HG03558 (cell line): ENCODE results near the gene NCR2.

ENCODE experiments used
- ATAC-seq: cut with Tn5 transposase; IDR thresholded peaks from one replicate; pipeline ENCODE4 v1.9.1; 2021; ENCODE audit warnings: moderate number of reproducible peaks; ENCODE audit not compliant: unreplicated experiment; ENCODE audit errors: extremely low read depth

The NCR2 gene

DNA sequence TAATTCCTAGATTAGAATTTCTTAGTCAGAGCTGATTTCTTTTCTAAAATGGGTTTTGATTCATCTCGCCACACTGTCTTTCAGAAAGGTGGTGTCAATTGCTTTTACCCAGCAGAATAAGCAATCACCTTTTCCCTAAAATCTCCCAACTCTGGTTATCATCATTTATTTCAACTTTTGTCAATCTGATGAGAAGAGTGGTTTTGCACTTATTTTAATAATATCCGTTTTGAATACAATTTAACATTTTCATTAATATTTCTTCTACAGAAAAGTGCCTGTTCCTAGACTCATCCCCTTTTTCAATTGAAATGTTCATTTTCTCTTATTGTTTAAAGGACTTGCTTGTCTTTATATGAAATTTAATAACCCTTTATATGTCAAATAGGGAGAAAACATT lies 8.2 kb upstream of the NCR2 start:
- no peak for ATAC-seq

DNA sequence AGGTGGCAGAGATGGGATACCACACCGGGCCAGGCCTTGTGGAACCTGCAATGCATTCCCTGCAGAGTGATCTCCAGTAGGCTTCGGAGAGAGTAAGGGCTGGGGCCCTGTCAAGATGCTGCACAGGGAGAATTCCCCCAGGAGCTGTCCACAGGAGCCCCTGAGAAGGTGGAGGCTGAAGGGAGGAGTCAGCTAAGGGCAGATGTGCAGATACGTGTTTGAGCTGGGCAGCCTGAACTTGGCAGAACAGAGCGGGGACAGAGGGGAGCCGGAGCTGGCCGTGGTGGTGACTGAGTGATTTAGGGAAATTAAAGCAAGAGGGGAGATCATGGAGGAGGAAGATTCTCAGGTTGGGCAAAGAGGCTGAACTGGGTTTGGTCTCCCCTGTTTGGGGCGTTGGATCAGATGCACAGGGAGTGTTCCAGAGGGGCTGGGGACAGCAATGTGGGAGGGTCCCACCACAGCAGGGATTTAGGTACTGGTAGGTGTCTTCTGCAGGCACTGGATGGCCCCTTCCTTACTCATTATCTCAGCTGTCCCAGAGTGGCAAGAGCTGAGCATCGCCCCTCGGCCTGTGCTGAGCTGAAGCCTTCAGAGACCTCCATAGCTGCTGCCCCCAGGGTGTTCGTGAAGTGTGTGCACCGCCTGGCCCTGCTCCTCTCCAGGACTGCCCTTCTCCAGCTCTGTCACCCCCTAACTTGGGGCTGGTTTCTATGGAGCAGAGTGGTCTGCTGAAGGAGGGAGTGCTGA lies 3.8 kb upstream of the NCR2 start:
- ATAC-seq, result no peak

GRCh38 chr6:41332241-41332640 lies 3.2 kb upstream of the NCR2 start:
- no peak for ATAC-seq

DNA sequence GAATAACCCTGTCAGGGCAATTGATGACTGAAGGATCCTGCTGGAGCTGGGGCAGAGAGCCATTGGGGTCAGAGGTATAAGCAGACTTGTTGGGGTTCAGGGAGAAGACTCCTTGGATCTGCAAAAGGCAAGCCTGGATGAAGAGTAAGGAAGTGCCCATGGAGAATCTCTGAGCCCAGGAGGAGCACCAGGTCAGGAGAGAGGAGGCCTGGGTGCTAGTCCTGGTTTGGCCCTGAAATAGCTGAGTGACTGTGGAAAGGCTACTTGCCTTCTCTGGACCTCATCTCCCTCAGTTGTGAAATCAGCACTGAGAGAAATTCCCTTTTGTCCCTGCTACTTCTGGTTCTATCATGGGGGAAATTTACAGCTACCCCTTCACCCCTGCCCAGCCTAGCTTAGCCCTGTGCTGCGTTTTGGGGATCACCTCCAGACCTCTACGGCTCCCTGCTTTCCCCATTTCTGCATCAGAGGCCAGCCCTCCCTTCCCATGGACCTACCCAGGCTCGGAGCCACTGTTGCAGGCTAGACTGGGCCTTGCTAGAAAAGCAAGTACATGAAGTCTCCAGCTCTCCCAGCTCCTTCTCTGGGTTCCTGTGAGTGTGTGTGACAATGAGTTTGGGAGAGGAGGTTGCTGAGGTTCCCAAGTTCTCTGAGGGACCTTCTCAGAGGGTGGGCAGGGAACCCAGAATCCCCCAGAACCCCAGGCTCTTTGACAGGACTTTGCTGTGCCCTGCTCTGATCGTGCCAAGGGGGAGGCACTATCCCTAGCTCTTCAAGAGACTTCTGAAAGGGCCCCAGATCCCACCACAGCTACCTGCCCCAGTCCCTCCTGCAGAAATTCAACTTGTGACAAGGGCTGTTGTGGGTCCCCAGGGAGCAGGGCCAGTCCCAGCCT lies 2.3 kb upstream of the NCR2 start:
- no peak for ATAC-seq

DNA sequence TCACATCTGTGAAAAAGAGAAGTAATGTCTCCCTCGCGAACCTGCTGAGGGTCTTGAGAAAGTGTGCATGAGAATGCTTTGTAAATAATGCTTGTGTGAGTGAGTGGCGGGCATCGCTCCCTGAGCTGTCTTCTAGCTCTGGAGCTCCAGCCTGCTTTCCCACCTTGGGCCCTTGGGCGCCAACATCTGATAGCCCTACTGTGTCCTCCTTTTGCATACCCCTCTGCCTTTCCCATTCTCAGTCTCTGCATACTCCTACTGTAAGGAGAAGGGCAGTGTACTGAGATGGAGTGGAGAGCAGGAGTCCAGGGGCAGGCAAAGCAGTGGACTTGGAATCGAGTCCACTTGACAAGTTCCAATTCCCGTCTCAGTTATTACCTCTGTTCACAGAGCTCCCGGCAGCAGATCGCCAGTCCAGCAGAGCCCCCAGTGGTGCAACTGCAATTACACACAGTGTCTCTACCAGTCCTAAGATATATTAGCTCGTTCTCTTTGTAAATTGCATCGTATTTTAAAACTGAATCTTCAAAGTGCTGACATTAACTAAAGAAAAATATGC lies 847 bp upstream of the NCR2 start:
- ATAC-seq, result no peak

DNA sequence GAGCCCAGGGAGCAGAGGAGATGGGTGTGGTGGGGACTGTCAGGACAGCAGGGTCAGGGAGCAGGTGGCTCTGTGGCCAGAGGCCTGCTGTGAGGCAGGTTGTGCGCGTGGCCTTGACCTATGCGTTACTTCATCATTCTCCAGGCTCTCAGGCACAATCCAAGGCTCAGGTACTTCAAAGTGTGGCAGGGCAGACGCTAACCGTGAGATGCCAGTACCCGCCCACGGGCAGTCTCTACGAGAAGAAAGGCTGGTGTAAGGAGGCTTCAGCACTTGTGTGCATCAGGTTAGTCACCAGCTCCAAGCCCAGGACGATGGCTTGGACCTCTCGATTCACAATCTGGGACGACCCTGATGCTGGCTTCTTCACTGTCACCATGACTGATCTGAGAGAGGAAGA lies 535 bp downstream of the NCR2 start:
- ATAC-seq, result no peak

DNA sequence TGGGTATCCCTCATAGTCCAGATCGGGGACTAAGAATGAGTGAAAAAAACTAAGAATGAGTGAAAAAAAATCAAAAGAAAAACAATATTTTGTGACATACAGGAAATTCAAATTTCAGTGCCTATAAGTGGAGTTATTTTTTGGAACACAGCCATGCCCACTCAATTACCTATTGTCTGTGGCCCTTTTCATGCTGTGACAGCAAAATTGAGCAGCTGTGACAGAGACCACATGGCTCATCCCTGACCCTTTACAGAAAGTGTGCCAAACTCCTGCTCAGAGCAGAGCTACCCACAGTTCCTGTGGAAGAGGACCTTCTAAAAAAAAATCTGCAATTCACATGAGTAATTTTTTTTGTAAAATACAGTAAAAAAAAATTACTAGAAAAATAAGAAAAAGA lies 1.4 kb downstream of the NCR2 start:
- ATAC-seq, result no peak

DNA sequence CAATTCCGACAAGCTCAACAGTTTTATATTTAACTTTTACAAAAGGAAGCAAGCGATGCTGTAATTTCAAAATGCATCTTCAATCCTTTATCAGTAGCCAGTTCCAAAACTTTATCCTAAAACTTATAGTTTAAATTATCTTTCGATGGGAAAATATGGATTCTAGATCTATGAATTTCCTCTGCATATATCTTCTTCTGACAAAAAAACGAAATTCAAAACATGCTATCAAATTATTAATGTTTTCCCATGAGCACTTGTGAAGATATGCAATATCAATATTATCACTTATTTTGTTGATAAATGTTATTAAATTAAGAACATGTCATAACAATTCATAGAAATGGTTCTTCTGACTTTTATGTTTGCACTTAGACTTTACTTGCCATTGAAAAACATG lies 2.3 kb downstream of the NCR2 start:
- ATAC-seq, result no peak

DNA sequence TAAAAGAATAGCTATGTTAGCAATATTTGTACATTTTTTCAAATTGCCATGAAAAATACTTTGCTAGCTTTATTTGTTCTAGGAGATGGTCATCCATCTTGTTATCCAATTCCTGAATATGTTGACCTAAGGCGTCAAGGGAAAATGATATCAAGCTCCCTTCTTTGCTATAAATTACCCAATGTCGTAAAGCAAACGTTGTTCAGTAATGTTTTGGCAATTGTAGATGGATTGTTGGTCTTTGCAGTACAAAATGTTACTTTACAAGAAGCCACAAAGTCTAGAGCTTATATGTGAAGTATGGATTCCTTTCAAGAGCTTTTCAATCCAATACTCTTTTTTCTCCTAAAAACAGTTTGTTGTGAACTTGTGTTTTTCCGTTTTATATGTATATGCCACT lies 3.3 kb downstream of the NCR2 start:
- ATAC-seq, result no peak

DNA sequence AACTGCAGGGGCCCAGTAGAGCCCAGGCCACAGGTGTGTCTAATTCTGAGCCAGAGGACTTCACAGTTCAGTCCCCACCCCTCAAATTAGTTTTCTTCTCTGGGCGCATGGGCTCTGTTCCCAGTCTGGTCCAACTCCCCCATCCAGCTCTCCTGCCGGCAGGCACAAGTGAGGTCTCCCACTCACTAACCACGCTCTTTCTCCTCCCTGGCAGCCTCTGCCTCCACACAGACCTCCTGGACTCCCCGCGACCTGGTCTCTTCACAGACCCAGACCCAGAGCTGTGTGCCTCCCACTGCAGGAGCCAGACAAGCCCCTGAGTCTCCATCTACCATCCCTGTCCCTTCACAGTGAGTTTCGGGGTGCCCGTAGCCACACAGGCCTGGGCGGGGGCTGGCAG lies 6.2 kb downstream of the NCR2 start:
- ATAC-seq, result no peak

DNA sequence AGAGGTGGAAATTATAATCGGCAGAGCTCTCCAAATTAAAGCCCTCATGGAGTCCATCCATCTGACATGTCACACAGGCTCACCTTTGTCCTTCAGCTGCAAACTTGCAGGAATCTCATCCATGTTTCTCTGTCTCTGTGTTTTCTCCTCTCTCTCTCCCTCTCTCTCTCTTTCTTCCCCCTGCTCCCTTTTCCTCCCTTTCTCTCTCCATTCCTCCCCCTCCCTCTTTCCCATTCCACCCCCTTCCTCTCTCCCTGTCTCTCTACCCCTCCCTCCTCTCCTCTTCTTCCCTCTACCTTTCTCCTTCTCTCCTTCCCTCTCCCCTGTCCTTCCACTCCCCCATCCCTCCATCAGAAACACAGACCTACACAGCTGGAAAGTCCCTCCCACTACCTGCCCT lies 6.8 kb downstream of the NCR2 start:
- no peak for ATAC-seq

DNA sequence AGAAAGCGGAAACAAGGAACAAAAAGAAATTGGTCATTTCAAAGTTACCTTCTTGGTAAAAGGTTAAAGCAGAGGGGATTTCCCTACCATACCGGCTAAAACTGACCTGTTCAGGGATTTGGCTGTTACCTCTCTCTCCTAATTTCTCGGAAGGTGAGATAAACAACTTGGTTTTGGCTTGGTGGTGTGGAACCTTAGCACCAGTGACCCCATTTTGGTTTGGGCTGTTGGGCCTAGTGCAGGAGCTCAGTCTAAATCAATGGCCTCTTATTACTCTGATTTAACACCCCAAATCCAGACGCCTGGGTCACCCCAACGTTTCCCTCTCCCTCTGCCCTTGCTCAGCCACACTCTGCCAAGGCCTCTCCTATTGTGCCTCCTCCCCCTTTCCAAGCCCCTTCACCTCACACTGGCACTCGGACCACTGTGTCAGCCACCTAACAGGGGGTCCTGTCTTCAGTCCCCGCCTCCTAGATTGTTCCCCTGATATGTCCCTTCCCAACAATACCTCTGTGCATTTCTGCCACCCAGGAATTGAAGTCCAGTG lies 8.3 kb downstream of the NCR2 start:
- ATAC-seq, result no peak

GRCh38 chr6:41344876-41345275 lies 9.5 kb downstream of the NCR2 start:
- no peak for ATAC-seq

GRCh38 chr6:41345901-41346300 lies 10.5 kb downstream of the NCR2 start:
- ATAC-seq, result no peak

GRCh38 chr6:41346441-41346840 lies 11.0 kb downstream of the NCR2 start:
- ATAC-seq, result no peak

DNA sequence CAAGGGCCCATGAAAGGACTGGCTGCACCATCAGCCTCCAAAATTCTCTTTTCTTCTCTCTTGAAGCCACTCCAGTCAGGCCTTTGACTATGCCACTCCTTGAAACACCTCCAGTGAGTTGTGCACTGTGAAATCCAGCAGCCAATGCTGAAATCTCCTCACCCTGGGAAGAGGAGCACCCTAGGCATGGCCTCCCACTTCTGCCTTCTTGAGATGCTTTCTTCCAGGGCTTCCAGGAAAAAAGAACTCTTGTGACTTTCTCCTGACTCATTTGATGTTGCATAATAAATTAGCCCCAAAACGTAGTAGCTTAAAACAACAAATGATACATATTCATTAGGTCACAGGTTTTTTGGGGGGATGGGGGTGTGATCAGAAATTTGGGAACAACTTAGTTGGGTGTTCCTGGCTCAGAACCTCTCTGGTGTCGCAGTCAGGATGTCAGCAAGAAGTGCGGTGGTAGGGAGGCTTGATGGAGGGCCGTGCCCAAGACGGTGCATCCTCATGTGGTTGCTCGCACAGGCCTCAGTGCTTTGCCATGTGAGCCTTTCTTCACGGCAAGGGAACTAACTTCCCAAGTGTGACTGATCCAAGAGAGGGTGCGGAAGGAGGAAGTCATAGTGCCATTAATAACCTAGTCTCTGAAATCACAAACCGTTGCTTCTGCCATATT lies 12.1 kb downstream of the NCR2 start:
- no peak for ATAC-seq

- ATAC-seq, result no peak
Measured at GRCh38 chr6:41348934-41349333, 13.5 kb downstream of the NCR2 start.

DNA sequence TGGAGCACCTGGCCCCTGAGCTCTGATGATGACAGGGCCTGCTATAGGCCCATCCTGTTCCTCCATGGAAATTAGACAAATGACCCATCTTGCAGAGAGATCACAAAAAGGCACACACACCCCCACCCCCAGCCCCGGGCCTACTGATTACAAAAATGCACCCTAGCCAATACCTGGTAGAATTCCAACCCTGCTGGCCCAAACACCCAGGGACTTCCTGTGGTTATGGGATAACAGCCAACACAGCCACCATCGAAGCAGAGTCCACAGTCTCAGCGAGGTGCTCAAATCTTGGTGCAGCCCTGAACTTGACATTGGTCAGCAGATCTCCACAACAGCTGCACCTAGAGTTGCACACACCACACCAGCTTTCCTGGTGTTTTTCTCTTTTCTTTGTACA lies 17.0 kb downstream of the NCR2 start:
- ATAC-seq, result no peak

DNA sequence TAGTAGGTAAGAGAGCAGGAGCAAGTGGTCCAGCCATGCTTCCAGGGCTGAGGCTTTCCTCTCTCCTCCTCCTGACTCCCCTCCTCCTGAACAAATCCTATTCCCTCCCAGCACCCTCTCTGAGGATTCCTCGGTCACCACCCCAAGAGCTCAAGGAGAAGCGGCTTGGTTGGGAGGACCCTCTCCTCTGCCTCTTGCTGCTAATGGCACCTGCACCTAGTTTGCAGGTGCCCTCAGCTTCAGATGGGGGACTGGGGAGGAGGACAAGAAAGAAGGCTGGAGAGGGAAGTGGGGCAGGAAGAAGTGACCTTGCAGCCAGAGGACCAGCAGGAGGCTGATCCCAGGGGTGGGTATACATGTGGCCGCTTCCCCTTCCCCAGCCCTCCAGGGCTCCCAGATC lies 17.5 kb downstream of the NCR2 start:
- ATAC-seq, result no peak

DNA sequence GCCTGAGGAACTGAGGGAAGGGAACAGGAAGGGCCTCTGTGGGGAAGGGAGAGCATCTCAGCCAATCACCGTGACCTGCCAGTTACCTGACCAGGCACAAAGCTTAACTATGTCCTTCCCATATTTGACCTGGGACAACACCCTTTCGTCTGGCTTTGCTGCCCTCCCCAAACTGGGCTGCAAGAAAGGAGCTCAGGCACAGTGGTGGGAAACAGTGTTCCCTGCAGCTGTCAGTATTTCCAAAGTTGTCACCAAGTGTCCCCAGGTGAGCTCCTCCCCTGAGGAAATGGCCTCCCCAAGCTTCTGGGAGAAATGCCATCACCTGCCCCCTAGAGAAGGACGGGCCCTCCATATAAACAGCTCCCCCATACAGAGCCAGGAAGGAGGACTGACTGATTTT lies 17.9 kb downstream of the NCR2 start:
- ATAC-seq, result no peak

DNA sequence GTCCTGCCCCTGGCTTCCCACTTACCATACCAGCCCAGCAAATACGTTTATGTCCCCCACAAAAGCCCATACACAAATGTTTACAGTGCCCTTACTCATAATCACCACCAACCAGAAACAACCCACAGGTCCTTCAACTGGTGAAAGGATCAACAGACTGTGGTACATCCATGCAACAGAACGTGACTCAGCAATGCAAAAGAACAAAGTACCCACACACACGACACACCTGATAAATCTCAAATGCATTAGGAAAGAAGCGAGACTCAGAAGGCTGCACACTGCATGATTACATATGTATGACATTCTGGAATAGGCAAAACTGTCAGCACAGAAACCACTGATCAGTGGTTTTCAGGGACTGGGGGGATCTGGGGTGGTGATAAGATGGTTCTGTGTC lies 20.5 kb downstream of the NCR2 start:
- no peak for ATAC-seq
